PFSK-1 (cell line): ENCODE data around the gene STK32B.

ENCODE experiments used
- FOXP2 ChIP-seq: optimal IDR thresholded peaks from 2 replicates; pipeline ENCODE3; 2011; ENCODE audit warnings: borderline replicate concordance, control low read depth, inconsistent platforms; ENCODE audit not compliant: insufficient read depth; ENCODE audit errors: extremely low read length, extremely low read depth
- POLR2AphosphoS5 ChIP-seq: IDR thresholded peaks from 2 replicates; pipeline ENCODE4 v1.6.1; 2012; ENCODE audit warnings: low read depth, mild to moderate bottlenecking, control low read depth, low read length, moderate library complexity
- REST ChIP-seq, 2 experiments: IDR thresholded peaks; 2 replicates each; pipeline versions ENCODE4 v1.6.1 to v1.8.0; 2011 to 2012; ENCODE audit warnings: low read depth in 2 of 2, low read length in 2 of 2, control low read depth in 1 of 2, inconsistent platforms in 1 of 2, mild to moderate bottlenecking in 1 of 2, moderate library complexity in 1 of 2; ENCODE audit not compliant: insufficient read depth in 1 of 2
- SIN3A ChIP-seq: IDR thresholded peaks from 2 replicates; pipeline ENCODE4 v1.6.1; 2012; ENCODE audit warnings: mild to moderate bottlenecking, low read length, moderate library complexity, borderline replicate concordance; ENCODE audit not compliant: insufficient read depth
- TAF1 ChIP-seq: IDR thresholded peaks from 2 replicates; pipeline ENCODE4 v1.6.1; 2012; ENCODE audit warnings: low read length, control low read depth, borderline replicate concordance; ENCODE audit not compliant: insufficient read depth

STK32B gene

GRCh38 chr4:5371415-5372190 is 320.3 kb downstream of the STK32B start:
- TF ChIP-seq POLR2AphosphoS5 (no peak), REST (IDR thresholded peaks at IDR 0.05; ENCODE audit: insufficient read depth in 1 of 2, low read depth in 2 of 2, low read length in 2 of 2) (no peak), TAF1 (no peak), FOXP2 (no peak), SIN3A (no peak)

- TF ChIP-seq TAF1 (no peak), FOXP2 (no peak), SIN3A (no peak), POLR2AphosphoS5 (no peak), REST (IDR thresholded peaks at IDR 0.05; ENCODE audit: insufficient read depth in 1 of 2, low read depth in 2 of 2, low read length in 2 of 2) (no peak)
Measured at GRCh38 chr4:5372198-5372597, 320.9 kb downstream of the STK32B start.

- no peak for TF ChIP-seq REST (IDR thresholded peaks at IDR 0.05; ENCODE audit: insufficient read depth in 1 of 2, low read depth in 2 of 2, low read length in 2 of 2)
- TF ChIP-seq POLR2AphosphoS5 = no peak
- no peak for TF ChIP-seq TAF1
- TF ChIP-seq FOXP2 = no peak
- no peak for TF ChIP-seq SIN3A
Measured at GRCh38 chr4:5373327-5373726, 322.0 kb downstream of the STK32B start.

- TF ChIP-seq POLR2AphosphoS5 (no peak), SIN3A (no peak), FOXP2 (no peak), REST (IDR thresholded peaks at IDR 0.05; ENCODE audit: insufficient read depth in 1 of 2, low read depth in 2 of 2, low read length in 2 of 2) (no peak), TAF1 (no peak)
Measured at GRCh38 chr4:5374592-5374991, 323.3 kb downstream of the STK32B start.
